Heart right ventricle (tissue), 16 donors: ENCODE measurements around the gene CES5A. TPM values are rescaled to one million over a fixed set of nuclear protein-coding genes. Genes with fewer than 3 reads are reported as not detected.
A peak's percentile ranks its signal among the peaks of the same experiment; 100 is the strongest.

Experiments used
- ATAC-seq, 8 donors: fragments of 200-7000 bp; cut with Tn5 transposase; one replicate each; pipeline ENCODE4 v1.9.1; 2020; ENCODE audit warnings: mild to moderate bottlenecking in 8 of 8, moderate library complexity in 8 of 8, moderate number of reproducible peaks in 1 of 8
- DNase-seq, 2 donors: peaks; one replicate each; pipeline ENCODE4 v3.0.0-alpha.2; 2020
- H3K27ac ChIP-seq, 10 donors: fragments of 200-600 bp; sonication (generic) in 2 of 10; one replicate each; pipeline versions ENCODE4 v1.5.0 to v1.8.0; 2020 to 2022; ENCODE audit warnings: mild to moderate bottlenecking in 3 of 10
- H3K27me3 ChIP-seq, 7 donors: fragments of 200-600 bp; one replicate each; pipeline ENCODE4 v1.8.0; 2021 to 2022; ENCODE audit warnings: mild to moderate bottlenecking in 2 of 7
- H3K36me3 ChIP-seq, 9 donors: fragments of 200-600 bp; sonication (generic) in 1 of 9; one replicate each; pipeline versions ENCODE4 v1.5.0 to v1.8.0; 2020 to 2022; ENCODE audit warnings: mild to moderate bottlenecking in 2 of 9
- H3K4me1 ChIP-seq, 9 donors: fragments of 200-600 bp; sonication (generic) in 1 of 9; one replicate each; pipeline versions ENCODE4 v1.5.0 to v1.8.0; 2020 to 2022; ENCODE audit warnings: mild to moderate bottlenecking in 4 of 9
- H3K4me3 ChIP-seq, 10 donors: fragments of 200-600 bp; sonication (generic) in 2 of 10; one replicate each; pipeline versions ENCODE4 v1.5.0 to v1.8.0; 2020 to 2022; ENCODE audit warnings: mild to moderate bottlenecking in 7 of 10, moderate library complexity in 2 of 10
- H3K9me3 ChIP-seq, 11 donors: fragments of 200-600 bp in 10 of 11; sonication (generic) in 2 of 11; one replicate each; pipeline versions ENCODE4 v1.5.0 to v1.8.0; 2013 to 2022; ENCODE audit warnings: mild to moderate bottlenecking in 2 of 11, control low read depth in 1 of 11, moderate library complexity in 1 of 11
- CTCF ChIP-seq, 9 donors: fragments of 200-600 bp; sonication (generic) in 2 of 9; IDR thresholded peaks; one replicate each; pipeline versions ENCODE4 v1.5.0 to v1.8.0; 2021 to 2022; ENCODE audit warnings: antibody characterized with exemption in 9 of 9, mild to moderate bottlenecking in 5 of 9, moderate library complexity in 1 of 9
- WGBS, 2 donors: extraction: QIAGEN DNeasy Blood & Tissue Kit; methylation state at CpG; one replicate each; pipeline ENCODE4 v1.1.7; 2013; ENCODE audit warnings: inconsistent platforms in 1 of 2; 5-methylcytosine and 5-hydroxymethylcytosine counted together
- intact Hi-C, 10 donors: fragments of 100-400 bp; cut with DNase I; formaldehyde crosslinking; loops; one replicate each; pipeline versions ENCODE4 v1.11.1 to v1.14.2; 2022
- polyA plus RNA-seq, 2 donors: library from polyadenylated mRNA; stranded (reverse); fragments of 200-250 nt; gene quantifications; one replicate each; pipeline ENCODE4 v1.2.3, GENCODE V29; 2013
- total RNA-seq, 10 donors: library from RNA; stranded (reverse); fragmentation: NEBNext Ultra II Directional in 3 of 10; extraction: Animal tissue kit (Norgen Biotek cat#: 25700) in 3 of 10; gene quantifications; one replicate each; pipeline versions ENCODE4 v1.2.1 to v1.2.4, GENCODE V29; 2021 to 2023
- donor health status: Arrhythmogenic right ventricular cardiomyopathy.
- donor health status: ischemic (EF 13 %, LVEDD 7.1; RV severe dilation, severe dysfunction).
- donor health status: healthy with polysubstance abuse.
- donor health status: DM: no; HTN: yes; CAD: no.
- donor health status: DM: no; HTN: no; CAD: no.
- donor health status: ischemic (EF 25% LVEDD 6.9; RV normal size, moderate dysfunction).
- donor health status: ischemic (EF 25% LVEDD 5.7; RV mildly dilated, moderate dysfunction).
- donor health status: healthy.
- donor health status: DM: yes; HTN: yes; CAD: no.
- donor health status: Ischemic cardiomyopathy.
- donor health status: ischemic (EF 35%, LVEDD 5.7; RV mildly dilated, moderate dysfunction).
- donor health status: nonischemic (EF 11% LVEDD 7.7; RV severe dilation, severe dysfunction).
- donor health status: DM: yes; HTN: yes; CAD: no.
- donor health status: PGD.
- donor health status: ischemic (EF 29% LVEDD 5.4; RV normal size, mild dysfunction).
- donor health status: nonischemic (EF 23%, LVEDD 6.1; RV moderate dilation, normal function).

CES5A gene
- total and polyA plus RNA-seq, 12 donors = 0.06 to 0.57 TPM; not detected in 10

- intact Hi-C loops = loop anchor here in 9 of 10 donors (2.0 to 10.0 kb wide), 5 partner anchors 130 to 381 kb away; no protein-coding TSS in a partner anchor
- Histone ChIP-seq H3K4me3 (no peak overlapping the region), H3K9me3 (no peaks in the 10 kb centered on the region), H3K4me1 (no peaks in the 10 kb centered on the region), H3K36me3 (no peaks in the 10 kb centered on the region), H3K27ac (no peak overlapping the region), H3K27me3 (peaks cover 0 to 49% (median 28%) of the 10 kb centered on the region in 7 donors)
- ATAC-seq (no peak), DNase-seq (no peak)
- peak in 1 of 9 donors; percentile 1 for TF ChIP-seq CTCF (IDR thresholded peaks at IDR 0.05)
- 44 to 46% methylated on average over 2 of the region's 2 CpGs for WGBS, 2 donors
Measured at GRCh38 chr16:55843105-55843395, 32.1 kb downstream of the CES5A start.

- H3K27ac ChIP-seq = no peak overlapping the region
- peaks cover 0 to 44% (median 24%) of the 10 kb centered on the region in 7 donors for H3K27me3 ChIP-seq
- intact Hi-C loops = loop anchor here (1.0 to 10.0 kb wide), 6 partner anchors 130 to 380 kb away; no protein-coding TSS in a partner anchor
- ATAC-seq (peak in 4 of 8 donors; percentile 46 to 69 (median 53)), DNase-seq (peak in 1 of 2 donors; percentile 35)
- no peak overlapping the region for H3K4me3 ChIP-seq
- TF ChIP-seq CTCF (IDR thresholded peaks at IDR 0.05) = peak; percentile 64 to 86 (median 79)
- WGBS, 2 donors = 36 to 40% methylated on average over 11 of the region's 11 CpGs
- H3K4me1 ChIP-seq = no peaks in the 10 kb centered on the region
- H3K9me3 ChIP-seq = no peaks in the 10 kb centered on the region
- H3K36me3 ChIP-seq = no peaks in the 10 kb centered on the region
Measured at GRCh38 chr16:55842369-55843104, 32.6 kb downstream of the CES5A start.

- peak in 5 of 8 donors; percentile 17 to 49 (median 24) for ATAC-seq
- no peak overlapping the region for H3K4me3 ChIP-seq
- DNase-seq = no peak
- H3K9me3 ChIP-seq = no peaks in the 10 kb centered on the region
- WGBS, 2 donors = 43 to 50% methylated on average over 2 of the region's 2 CpGs
- peaks cover 0 to 9% (median 0%) of the 10 kb centered on the region in 9 donors for H3K4me1 ChIP-seq
- no peak for TF ChIP-seq CTCF (IDR thresholded peaks at IDR 0.05)
- peaks cover 0 to 12% (median 7%) of the 10 kb centered on the region in 7 donors for H3K27me3 ChIP-seq
- no peak overlapping the region for H3K27ac ChIP-seq
- no peaks in the 10 kb centered on the region for H3K36me3 ChIP-seq
- intact Hi-C loops = loop anchor here in 1 of 10 donors (10.0 kb wide), 1 partner anchor 74 kb away; no protein-coding TSS in a partner anchor
Measured at GRCh38 chr16:55839115-55839514, 36.1 kb downstream of the CES5A start.

- Histone ChIP-seq H3K36me3 (no peaks in the 10 kb centered on the region), H3K27me3 (peaks cover 0 to 3% (median 0%) of the 10 kb centered on the region in 7 donors), H3K4me3 (no peak overlapping the region), H3K4me1 (peaks cover 0 to 21% (median 6%) of the 10 kb centered on the region in 9 donors), H3K27ac (peak overlapping the region in 1 of 10 donors; percentile 10), H3K9me3 (no peaks in the 10 kb centered on the region)
- no peak for TF ChIP-seq CTCF (IDR thresholded peaks at IDR 0.05)
- ATAC-seq (peak in 2 of 8 donors; percentile 31 to 55), DNase-seq (no peak)
- intact Hi-C loops = loop anchor here in 1 of 10 donors (10.0 kb wide), 1 partner anchor 71 kb away; no protein-coding TSS in a partner anchor
- 76 to 83% methylated on average over 4 of the region's 4 CpGs for WGBS, 2 donors
Measured at GRCh38 chr16:55836158-55836611, 39.0 kb downstream of the CES5A start.
